Measurements from ENCODE around the gene HOXC10. TPM values are rescaled to one million over a fixed set of nuclear protein-coding genes. Genes with fewer than 3 reads are reported as not detected.

Gene HOXC10
- total and polyA plus RNA-seq, 7 donors = not detected

- no peaks in the 10 kb centered on the region for H3K9me3 ChIP-seq
- no peak for DNase-seq
- H3K4me3 ChIP-seq = peak within 1 kb of the TSS in 3 of 4 donors; percentile 15 to 26 (median 20)
- H3K27me3 ChIP-seq = peaks cover 94 to 100% (median 100%) of the 10 kb centered on the region in 3 donors
- TF ChIP-seq POLR2AphosphoS5 (IDR thresholded peaks at IDR 0.05) (no peak), EP300 (IDR thresholded peaks at IDR 0.05) (no peak), POLR2A (IDR thresholded peaks at IDR 0.05) (no peak), CTCF (IDR thresholded peaks at IDR 0.05) (no peak)
- 3 to 10% methylated on average over 63 of the region's 63 CpGs for WGBS, 2 donors
- H3K27ac ChIP-seq = no peak within 1 kb of the TSS
- H3K4me1 ChIP-seq = peaks cover 0 to 30% (median 26%) of the 10 kb centered on the region in 4 donors
- intact Hi-C loops (cut with DNase I) = no loop called here
- no peaks in the 10 kb centered on the region for H3K36me3 ChIP-seq
These were observed 10.6 kb upstream of the HOXC10 start, which contains the start of gene HOTAIR for GRCh38 chr12:53974084-53975063. Gene HOTAIR (minus strand): TSS chr12:53974954.

GRCh38 chr12:53975064-53975471, 9.9 kb upstream of the HOXC10 start:
- intact Hi-C loops (cut with DNase I) = no loop called here
- TF ChIP-seq CTCF (IDR thresholded peaks at IDR 0.05) = no peak
- Histone ChIP-seq H3K4me1 (peaks cover 0 to 30% (median 26%) of the 10 kb centered on the region in 4 donors), H3K9me3 (no peaks in the 10 kb centered on the region), H3K27me3 (peaks cover 88 to 100% (median 100%) of the 10 kb centered on the region in 3 donors), H3K36me3 (no peaks in the 10 kb centered on the region), H3K4me3 (peak overlapping the region in 1 of 4 donors; percentile 26), H3K27ac (no peak overlapping the region)
- DNase-seq = no peak
- 3 to 10% methylated on average over 25 of the region's 25 CpGs for whole genome bisulfite sequencing, 2 donors

GRCh38 chr12:53975479-53976152, 9.3 kb upstream of the HOXC10 start:
- H3K4me3 ChIP-seq = peak overlapping the region in 1 of 4 donors; percentile 26
- no peak for DNase-seq
- TF ChIP-seq CTCF (IDR thresholded peaks at IDR 0.05) (no peak), EP300 (IDR thresholded peaks at IDR 0.05) (no peak), POLR2AphosphoS5 (IDR thresholded peaks at IDR 0.05) (no peak), POLR2A (IDR thresholded peaks at IDR 0.05) (no peak)
- intact Hi-C loops (cut with DNase I) = no loop called here
- H3K36me3 ChIP-seq = no peaks in the 10 kb centered on the region
- no peak overlapping the region for H3K27ac ChIP-seq
- peaks cover 83 to 100% (median 100%) of the 10 kb centered on the region in 3 donors for H3K27me3 ChIP-seq
- 10 to 22% methylated on average over 31 of the region's 31 CpGs for WGBS, 2 donors
- peaks cover 0 to 30% (median 26%) of the 10 kb centered on the region in 4 donors for H3K4me1 ChIP-seq
- H3K9me3 ChIP-seq = no peaks in the 10 kb centered on the region

GRCh38 chr12:53976172-53976822, 8.6 kb upstream of the HOXC10 start:
- Histone ChIP-seq H3K36me3 (no peaks in the 10 kb centered on the region), H3K27me3 (peaks cover 80 to 100% (median 99%) of the 10 kb centered on the region in 3 donors), H3K9me3 (no peaks in the 10 kb centered on the region), H3K4me1 (peaks cover 0 to 30% (median 26%) of the 10 kb centered on the region in 4 donors), H3K27ac (no peak overlapping the region), H3K4me3 (no peak overlapping the region)
- TF ChIP-seq POLR2AphosphoS5 (IDR thresholded peaks at IDR 0.05) (no peak), POLR2A (IDR thresholded peaks at IDR 0.05) (no peak), EP300 (IDR thresholded peaks at IDR 0.05) (no peak), CTCF (IDR thresholded peaks at IDR 0.05) (no peak)
- no peak for DNase-seq
- WGBS, 2 donors = 20 to 43% methylated on average over 21 of the region's 21 CpGs
- intact Hi-C loops (cut with DNase I) = no loop called here
